Hematopoietic multipotent progenitor cell treated with erythropoietin and hydrocortisone succinate and interleukin-3 and kit ligand, for 8 days (in vitro differentiated cells): ENCODE data around the gene ECT2.
"Not testable (repeated sequence)": the region's sequence is repeated elsewhere in the genome, so short reads cannot be mapped to it uniquely, and the experiment has no call there.

ENCODE experiments used
- DNase-seq: peaks from one replicate; pipeline ENCODE4 v3.0.0-alpha.2; 2015

The ECT2 gene, protein sequence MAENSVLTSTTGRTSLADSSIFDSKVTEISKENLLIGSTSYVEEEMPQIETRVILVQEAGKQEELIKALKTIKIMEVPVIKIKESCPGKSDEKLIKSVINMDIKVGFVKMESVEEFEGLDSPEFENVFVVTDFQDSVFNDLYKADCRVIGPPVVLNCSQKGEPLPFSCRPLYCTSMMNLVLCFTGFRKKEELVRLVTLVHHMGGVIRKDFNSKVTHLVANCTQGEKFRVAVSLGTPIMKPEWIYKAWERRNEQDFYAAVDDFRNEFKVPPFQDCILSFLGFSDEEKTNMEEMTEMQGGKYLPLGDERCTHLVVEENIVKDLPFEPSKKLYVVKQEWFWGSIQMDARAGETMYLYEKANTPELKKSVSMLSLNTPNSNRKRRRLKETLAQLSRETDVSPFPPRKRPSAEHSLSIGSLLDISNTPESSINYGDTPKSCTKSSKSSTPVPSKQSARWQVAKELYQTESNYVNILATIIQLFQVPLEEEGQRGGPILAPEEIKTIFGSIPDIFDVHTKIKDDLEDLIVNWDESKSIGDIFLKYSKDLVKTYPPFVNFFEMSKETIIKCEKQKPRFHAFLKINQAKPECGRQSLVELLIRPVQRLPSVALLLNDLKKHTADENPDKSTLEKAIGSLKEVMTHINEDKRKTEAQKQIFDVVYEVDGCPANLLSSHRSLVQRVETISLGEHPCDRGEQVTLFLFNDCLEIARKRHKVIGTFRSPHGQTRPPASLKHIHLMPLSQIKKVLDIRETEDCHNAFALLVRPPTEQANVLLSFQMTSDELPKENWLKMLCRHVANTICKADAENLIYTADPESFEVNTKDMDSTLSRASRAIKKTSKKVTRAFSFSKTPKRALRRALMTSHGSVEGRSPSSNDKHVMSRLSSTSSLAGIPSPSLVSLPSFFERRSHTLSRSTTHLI

DNA sequence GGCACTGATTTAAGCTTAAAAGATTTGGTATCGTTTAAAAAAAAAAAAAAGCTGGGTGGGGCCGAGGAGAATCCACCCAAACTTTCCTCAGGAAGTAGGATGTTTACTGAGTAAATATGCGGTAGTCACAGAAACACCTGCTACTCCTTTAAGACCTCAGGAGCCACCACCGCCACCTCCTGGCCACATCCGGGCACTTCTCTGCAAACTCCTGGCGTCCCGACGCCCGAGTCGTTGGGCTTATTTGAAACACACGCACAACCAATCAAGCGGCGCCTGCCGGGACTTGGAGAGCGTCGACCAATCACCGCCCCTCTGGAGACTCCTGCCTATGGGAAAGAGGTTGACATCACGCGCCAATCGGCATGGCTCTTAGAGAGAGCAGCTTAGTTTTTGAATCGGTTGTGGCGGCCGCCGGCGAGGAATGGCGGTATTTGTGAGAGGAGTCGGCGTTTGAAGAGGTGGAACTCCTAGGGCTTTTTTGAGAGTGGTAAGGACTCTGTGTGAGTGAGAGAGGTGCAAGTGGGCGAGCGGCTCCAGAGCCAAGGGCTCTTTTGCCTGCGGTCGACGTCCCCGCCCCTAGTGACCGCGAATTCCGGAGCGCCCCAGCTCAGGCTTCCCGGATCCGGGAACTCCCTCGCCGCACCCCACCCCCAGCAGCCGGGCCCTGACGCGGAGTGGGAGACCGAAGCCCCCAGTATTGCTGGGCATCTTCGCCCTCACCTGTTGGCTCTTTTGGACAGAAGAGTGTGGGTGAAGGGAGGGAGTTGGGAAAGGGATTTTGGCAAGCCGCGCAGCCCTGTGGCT lies at the start of gene ECT2:
Gene ECT2, plus strand, starts transcription at position 359 of the 807 bp plus-strand sequence. CDS start 3,805 bp downstream, outside the sequence.
- DNase-seq: peak; percentile 100

DNA sequence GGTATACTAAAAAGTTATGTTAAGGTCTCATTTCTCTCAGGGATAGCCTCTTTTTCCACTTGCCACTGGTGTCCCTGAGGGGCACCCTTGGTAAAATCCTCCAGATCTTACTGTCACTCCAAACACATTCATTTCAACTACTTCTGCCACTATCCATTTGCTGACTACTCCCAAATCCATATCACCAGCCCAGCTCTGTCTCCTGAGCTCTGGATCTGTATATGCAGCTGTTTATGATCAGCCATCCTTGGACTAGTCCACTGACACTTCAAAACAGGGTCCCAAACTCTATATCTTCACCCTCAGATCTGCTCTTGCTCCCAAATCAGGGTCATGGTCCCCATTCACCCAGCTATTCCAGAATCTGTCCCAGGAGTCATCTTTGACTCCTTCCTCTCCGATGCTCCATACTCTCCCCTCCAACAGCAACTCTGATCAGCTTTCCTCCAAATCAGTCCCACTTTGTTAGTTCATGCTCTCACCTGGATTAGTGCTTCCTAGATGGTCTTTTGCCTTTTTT lies 49.5 kb upstream of the ECT2 start:
- peak; percentile 75 for DNase-seq

DNA sequence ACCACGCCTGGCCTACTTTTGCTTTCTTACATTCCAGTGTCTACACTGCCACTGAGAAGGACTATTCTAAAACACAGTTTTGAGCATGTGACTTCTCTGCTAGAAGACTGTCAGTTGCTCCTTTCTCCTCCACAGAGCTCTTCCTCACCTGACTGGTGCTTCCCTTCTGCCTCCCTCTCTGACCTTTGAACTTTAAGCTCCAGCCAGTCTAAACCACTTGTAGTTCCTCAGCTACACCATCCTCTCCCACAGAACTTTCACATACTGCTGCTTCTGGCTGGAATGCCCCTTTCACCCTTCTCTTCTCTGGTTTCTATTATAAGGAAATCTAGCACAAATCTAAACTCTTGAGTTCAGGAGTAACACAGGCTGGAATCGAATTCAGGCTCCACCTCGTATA lies 48.8 kb upstream of the ECT2 start:
- peak; percentile 28 for DNase-seq

DNA sequence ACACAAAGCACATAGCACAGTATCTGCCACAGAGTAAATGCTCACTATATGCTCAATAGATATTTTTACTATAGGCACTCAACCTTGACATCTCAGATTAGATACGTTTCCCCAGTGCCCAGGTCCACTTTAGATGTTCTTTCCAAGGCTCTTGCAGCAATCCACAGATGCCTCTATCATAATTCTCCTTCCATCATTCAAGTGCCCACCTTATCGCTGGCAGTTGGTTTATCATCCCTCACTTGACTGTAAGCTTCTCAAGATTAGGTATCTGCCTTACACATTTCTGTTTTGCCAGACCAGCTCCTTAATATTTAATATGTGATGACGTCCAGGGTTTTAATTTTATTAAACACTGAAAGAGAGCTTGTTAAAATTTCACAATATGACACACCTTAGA lies 48.3 kb upstream of the ECT2 start:
- peak; percentile 90 for DNase-seq

DNA sequence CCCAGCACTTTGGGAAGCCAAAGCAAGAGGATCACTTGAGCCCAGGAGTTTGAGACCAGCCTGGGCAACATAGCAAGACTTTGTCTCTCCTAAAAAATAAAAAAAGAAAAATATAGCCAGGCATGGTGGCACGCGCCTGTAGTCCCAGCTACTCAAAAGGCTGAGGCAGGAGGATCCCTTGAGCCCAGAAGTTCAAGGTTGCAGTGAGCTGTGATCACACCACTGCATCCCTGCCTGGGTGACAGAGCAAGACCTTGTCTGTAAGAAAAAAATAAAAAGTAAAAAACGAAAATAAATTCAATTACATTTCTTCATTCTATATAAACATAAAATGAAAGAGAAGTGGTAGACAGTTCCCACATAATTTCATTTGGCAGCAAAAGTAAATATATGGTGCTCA lies 47.8 kb upstream of the ECT2 start:
- DNase-seq: not testable (repeated sequence)

DNA sequence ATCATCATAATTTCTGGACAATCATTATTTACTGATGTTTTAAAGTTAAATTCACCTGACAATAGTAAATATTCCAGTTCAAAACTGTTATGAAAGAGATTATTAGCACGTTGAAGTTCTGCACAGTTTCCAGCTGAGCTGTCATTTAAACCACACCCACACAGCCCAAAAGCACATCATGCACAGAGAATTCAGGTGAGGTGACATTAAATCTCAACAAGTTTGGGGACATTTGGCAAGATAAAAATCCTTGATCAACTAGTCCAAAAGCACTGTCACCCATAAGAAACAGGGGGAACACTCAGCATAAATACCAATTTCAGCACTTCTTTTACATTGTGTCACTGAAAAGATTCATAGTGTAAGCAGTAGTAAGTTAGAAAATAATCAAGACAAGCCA lies 46.5 kb upstream of the ECT2 start:
- DNase-seq: peak; percentile 57

DNA sequence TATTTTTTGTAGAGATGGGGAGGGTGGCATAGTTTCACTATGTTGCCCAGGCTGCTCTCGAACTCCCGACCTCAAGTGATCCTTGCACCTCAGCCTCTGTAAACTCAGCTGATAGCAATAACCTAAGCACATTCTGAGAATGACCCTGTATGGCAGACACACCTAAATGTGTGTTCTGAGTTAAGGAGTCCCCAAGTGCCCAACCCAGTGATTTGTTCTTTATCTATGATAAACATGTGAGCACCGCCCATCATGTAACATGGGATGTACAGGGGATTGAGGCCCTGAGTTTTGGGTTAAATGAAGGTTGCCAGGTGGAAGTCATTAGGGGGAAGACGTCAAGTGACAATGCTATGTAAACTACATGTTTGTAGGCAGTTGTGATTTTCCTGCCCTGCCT lies 45.4 kb upstream of the ECT2 start:
- DNase-seq: peak; percentile 97

DNA sequence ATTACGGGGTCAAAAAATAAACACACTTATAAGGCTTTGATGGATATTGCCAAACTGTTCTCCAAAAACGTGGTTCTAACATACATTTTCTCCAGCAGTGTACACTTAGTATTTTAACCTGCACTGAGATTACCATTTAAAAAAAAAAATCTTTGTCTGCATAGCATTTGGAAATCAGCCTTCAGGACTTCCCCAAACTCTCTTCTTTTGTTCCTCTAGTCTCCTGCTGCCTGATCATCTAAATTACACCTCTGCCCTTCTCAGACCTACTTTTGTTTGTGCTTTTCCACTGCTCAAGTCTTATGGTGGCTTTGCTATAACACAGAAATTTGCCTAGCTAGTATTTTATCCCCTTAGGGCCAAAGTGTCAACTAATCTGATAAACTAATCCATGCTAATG lies 43.5 kb upstream of the ECT2 start:
- DNase-seq: no peak

DNA sequence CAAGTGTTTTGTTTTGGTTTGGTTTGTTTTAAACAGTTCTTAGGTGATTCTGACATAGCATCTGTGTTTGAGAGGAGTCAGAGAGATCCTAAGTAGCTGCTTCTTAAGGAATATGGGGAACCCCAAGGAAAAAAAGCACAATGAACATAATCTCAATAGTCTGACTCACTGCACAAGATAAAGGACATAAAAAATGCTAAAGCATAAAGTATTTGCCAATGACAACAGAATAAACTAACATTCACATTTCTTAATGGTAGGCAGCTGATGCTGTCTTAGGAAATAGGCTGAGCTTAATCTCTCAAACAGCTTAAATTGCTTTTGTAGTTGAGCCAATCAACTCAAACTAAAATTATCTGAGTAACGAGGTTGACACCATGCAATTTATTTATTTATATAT lies 42.6 kb upstream of the ECT2 start:
- DNase-seq: no peak

DNA sequence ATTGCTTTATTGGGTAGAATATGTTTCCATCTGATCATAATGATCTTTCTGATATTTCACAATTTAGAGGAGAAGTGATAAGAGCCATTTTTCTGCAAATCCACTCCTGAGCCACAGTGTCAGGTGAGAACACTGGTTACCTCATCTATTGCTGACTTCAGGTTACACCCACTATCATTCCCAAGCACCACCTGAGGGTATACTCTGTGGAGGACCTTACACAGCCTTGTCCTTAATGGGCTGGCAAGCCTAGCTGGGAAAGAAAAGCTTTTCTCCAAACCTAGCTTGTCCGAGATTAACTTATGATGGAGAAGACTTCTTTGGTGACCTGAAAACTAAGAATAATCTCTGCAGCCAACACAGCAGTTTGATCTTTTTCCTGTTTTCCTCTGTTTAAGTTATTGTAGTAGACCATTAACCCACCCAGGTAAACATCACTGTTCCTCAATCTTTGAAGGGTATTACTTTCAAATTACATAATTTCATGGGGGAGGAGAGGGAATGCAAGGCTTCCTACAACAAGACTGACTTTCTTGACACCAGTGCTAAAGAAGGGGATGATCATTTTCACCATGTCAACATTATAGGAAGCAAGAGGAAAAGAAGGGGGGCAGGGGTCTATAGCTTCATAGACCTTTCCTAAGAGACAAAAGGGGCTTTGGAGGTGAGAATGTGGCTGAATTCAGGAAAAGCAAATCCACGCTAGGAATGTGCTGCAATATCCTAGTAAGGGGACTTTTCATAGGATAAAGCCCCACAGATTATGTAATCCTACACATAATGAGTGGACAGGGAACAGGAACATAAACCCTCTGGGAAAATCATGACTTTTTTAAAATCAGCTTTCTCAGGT lies 41.4 kb upstream of the ECT2 start:
- no peak for DNase-seq

DNA sequence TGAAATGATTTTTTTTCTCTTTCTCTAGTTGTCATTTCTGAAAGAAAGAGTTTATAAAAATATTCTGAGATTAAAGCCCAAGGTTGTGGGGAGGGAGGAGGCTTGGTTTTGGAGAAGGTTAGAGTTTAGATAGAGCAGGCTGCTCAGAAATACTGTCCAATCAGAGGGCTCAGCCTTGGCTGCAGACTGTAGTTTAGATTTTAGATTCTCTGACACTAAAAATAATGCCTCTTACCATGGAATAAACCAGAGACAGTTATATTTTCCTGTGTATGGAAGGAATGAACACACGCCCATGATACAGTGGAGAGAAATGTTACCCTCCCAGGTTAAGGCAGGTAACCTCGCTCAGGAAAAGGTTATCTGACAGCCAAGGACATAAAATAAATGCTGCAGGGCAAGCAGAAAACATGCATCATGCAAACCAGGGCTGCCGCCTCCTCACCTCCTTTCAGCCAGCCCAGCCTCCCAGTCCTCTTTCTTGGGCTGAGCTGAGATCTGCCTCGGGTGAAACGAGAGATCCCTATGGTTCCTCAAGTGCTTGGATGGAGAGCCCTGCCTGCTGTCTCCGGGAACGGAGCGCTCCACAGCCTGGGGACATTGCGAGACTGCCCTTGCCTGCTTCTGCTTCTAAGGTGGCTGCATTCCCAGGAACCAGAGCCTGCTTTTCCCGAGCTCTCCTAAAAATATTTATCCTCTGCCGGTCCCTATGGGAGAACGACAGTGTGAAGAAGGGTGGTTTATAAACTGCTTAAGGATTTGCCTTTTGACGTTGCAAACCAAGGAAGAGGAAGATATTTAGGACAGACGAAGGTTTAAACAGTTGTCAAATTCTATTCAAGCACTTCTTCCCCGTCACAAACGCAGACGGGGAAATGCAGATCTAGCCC lies 40.5 kb upstream of the ECT2 start:
- peak; percentile 42 for DNase-seq

DNA sequence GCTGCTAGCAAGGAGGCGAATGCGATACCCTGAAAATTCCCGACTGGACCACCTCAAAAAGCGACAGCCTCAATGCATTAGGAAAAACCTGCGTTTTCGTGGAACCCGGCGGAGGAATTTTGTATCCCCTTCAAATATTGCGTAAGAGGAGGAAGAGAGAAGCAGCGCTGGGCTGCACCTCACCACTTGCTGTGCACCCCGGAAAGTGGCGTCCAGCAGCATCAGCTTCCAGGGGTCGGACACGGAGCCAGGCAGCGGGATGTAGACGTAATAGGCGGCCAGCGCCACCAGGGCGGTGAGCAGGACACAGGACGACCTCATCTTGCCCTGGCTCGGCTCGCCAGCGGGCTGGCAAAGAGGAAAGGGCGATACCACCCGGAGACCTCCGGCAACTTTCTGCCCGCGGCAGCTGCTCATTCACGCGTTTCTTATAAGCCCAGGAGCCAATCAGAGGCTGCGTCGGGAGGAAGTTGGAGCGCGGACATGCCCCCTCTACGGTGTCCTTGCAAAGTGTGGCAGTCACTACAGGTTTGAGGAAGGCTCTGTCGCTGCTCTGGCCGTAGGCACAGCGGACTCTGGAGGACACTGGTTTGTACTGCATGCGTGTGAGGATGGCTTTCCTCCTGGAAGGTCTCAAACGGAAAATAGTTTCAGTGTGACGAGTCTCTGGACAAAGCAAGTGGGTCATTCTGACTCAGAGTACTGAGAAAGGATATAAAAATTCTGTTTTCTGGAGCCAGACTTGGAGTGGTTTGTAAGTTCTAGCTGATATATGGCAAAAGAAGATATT lies 39.7 kb upstream of the ECT2 start, which contains the start of gene NCEH1:
Gene NCEH1, minus strand, starts transcription at position 404 of the 790 bp plus-strand sequence. Its CDS starts 83 bp downstream, at position 321.
- peak; percentile 98 for DNase-seq

DNA sequence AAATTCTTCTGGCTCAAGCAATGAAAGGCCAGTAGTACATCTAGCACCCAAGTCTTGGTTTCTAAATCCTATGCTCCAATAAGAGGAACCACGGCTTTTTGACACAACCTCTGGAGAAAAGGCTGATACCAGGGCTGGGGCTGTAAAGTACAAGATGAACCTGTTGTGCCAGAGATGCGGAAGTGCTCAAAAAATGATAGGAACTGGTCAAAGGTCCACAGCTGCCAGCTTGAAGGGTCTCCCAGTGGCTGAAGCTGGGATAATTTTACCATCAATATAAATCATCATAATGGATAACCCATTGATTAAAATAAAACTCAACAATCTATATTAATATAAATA lies 39.1 kb upstream of the ECT2 start:
- no peak for DNase-seq

DNA sequence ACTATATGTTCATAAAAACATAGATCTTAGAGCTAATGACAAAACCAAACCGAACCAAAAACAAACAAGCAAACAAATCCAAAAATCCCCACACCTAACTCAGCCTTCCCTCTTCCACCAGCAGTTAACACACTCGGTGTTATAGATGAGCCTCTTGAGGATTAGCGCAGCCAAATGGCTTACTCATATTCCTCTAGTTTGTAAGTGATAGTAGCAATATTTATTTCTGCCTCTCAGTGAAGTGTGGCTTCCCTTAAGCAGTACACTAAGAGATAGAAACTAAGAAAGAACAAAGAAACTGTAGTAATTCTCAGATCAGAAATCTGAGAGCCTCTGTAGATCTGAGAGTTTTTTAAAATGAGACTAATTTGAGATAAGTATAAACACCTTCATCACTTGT lies 37.2 kb upstream of the ECT2 start:
- no peak for DNase-seq

DNA sequence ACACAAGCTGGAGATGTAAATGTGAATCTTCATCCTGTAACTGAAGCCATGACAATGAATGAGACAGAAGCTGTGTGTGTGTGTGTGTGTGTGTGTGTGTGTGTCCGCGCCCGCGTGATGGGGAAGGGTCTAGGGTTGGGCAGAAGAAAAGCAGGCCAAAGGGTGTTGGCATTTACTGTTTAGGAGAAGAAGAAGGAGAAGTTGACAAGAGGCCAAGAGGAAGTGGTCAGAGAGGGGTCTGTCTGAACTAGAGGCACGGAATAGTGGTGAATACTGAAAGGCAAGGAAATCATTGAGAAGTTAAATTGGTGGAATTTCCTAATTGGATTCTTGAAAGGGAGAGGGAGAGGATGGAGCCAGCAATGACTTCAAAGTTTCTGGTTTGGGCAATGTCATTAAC lies 34.0 kb upstream of the ECT2 start:
- DNase-seq: peak; percentile 26

DNA sequence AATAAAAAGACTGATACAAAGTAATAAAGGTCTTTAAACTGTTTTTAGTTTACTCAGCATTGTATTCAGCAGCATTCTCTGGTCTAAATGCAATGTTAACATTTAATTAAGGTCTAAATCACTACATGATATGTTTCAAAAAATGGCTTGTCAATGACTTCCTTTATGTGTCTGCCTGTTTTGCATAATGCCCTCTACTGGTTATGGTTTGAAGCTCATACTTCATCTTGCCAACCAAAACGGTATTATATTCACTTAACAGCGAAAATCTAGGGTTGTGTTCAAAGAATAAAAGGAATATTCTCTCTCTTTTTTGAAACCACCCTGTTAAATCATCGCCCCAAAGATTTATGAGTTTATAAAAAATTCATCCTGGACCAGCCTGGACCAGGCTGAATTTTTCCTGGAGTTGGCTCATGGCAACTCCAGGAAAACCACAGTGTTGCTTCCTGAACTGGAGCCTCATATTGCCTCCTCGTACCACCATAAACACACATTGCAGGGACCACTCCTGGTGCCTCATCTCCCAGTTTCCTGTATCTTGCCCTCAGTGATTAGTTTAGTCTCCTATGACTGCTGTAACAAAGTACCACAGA lies 32.9 kb upstream of the ECT2 start:
- peak; percentile 33 for DNase-seq

DNA sequence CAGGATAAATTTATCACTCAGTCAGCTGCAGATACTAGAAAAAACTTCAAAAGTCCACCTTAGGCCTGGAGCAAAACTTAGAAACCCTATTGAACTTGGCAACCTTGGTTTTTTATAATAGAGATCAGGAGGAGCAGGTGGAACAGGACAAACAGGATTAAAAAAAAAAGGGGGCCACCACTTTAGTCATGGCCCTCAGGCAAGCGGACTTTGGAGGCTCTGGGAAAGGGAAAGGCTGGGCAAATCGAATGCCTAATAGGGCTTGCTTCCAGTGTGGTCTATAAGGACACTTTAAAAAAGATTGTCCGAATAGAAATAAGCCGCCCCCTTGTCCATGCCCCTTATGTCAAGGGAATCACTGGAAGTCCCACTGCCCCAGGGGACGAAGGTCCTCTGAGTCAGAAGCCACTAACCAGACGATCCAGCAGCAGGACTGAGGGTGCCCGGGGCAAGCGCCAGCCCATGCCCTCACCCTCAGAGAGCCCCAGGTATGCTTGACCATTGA lies 27.9 kb upstream of the ECT2 start:
- DNase-seq: not testable (repeated sequence)

DNA sequence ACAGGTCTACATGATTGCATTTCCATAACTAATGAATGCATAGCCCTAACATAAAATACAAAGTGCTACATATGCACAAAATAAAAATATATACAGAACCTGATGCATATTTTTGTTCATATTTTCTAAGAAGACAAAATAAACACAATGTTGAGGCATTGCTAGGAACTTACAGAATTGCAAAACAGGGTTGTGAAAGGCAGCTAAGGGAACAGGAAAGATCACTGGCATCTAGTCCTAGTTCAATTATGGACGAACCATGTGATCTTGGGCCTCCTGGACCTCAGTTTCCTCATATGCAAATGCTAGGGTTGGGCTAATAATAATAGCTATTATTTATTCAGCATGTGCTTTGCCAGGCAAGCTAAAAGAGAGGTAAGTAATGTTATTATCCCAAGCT lies 24.1 kb upstream of the ECT2 start:
- no peak for DNase-seq

DNA sequence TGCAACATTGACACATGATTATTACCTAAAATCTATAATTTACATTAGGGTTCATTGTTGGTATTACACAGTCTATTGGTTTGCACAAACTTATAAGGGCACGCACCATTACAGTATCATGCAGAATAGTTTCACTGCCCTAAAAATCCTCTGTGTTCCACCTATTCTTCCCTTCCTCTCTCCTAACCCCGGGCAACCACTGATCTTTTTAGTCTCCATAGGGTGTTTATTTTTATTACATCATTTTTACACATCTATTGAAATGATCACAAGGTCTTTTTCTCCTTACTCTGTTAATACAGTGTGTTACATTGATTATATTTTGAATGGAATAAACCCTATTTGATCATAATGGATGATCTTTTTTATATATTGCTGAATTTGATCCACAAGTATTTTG lies 15.5 kb upstream of the ECT2 start:
- DNase-seq: no peak
